HG03439 (cell line): Measurements from ENCODE around the gene ATXN7L1.

Experiments
- ATAC-seq: cut with Tn5 transposase; IDR thresholded peaks from one replicate; pipeline ENCODE4 v1.9.1; 2021; ENCODE audit warnings: mild to moderate bottlenecking, moderate library complexity; ENCODE audit not compliant: unreplicated experiment

The ATXN7L1 gene

GRCh38 chr7:105779856-105780780 is 96.3 kb downstream of the ATXN7L1 start:
- no peak for ATAC-seq

GRCh38 chr7:105778956-105779355 is 97.4 kb downstream of the ATXN7L1 start:
- no peak for ATAC-seq

- no peak for ATAC-seq
Measured at GRCh38 chr7:105776986-105777910, 99.2 kb downstream of the ATXN7L1 start.

GRCh38 chr7:105776068-105776790 is 100.2 kb downstream of the ATXN7L1 start:
- ATAC-seq = no peak

- ATAC-seq = no peak
Measured at GRCh38 chr7:105775580-105775979, 100.8 kb downstream of the ATXN7L1 start.

- ATAC-seq = no peak
Measured at GRCh38 chr7:105773030-105773460, 103.4 kb downstream of the ATXN7L1 start.

- ATAC-seq = no peak
Measured at GRCh38 chr7:105769901-105770628, 106.3 kb downstream of the ATXN7L1 start.

- no peak for ATAC-seq
Measured at GRCh38 chr7:105768898-105769507, 107.4 kb downstream of the ATXN7L1 start.

GRCh38 chr7:105768117-105768516 is 108.3 kb downstream of the ATXN7L1 start:
- no peak for ATAC-seq

GRCh38 chr7:105766421-105767073 is 109.9 kb downstream of the ATXN7L1 start:
- ATAC-seq = no peak

GRCh38 chr7:105765846-105766245 is 110.6 kb downstream of the ATXN7L1 start:
- ATAC-seq = no peak

GRCh38 chr7:105764506-105764905 is 111.9 kb downstream of the ATXN7L1 start:
- ATAC-seq = no peak

GRCh38 chr7:105760551-105761447 is 115.6 kb downstream of the ATXN7L1 start:
- ATAC-seq = no peak

GRCh38 chr7:105759670-105760550 is 116.5 kb downstream of the ATXN7L1 start:
- no peak for ATAC-seq

- ATAC-seq = no peak
Measured at GRCh38 chr7:105756367-105756766, 120.0 kb downstream of the ATXN7L1 start.

- ATAC-seq = no peak
Measured at GRCh38 chr7:105752671-105753275, 123.6 kb downstream of the ATXN7L1 start.

GRCh38 chr7:105751054-105751453 is 125.3 kb downstream of the ATXN7L1 start:
- no peak for ATAC-seq
